HCT116 (cell line): Measurements from ENCODE around the gene PLCD4. TPM values are rescaled to one million over a fixed set of nuclear protein-coding genes. Genes with fewer than 3 reads are reported as not detected.
A peak's percentile ranks its signal among the peaks of the same experiment; 100 is the strongest.

Source experiments
- ATAC-seq: fragments of 200-7000 bp; cut with Tn5 transposase; 2 replicates; pipeline ENCODE4 v1.9.1; 2020; ENCODE audit warnings: mild to moderate bottlenecking, moderate library complexity
- BruUV-seq: library from RNA; stranded (reverse); fragments of 400-500 nt; replicated peaks from 2 replicates; lab custom pipeline; 2021; lab: Mats Ljungman, UMichigan
- CTCF ChIA-PET: fragments of 300-600 bp; sonication (Branson Sonifier 250); formaldehyde crosslinking; loops from one replicate; lab custom pipeline; 2021; ENCODE audit warnings: antibody characterized with exemption; lab: Charles Lee
- POLR2A ChIA-PET: fragments of 300-600, 350-600 bp; sonication (Branson Sonifier 250); formaldehyde crosslinking; loops from one replicate; lab custom pipeline; 2021; ENCODE audit warnings: antibody characterized with exemption; lab: Charles Lee
- RAD21 ChIA-PET, 2 experiments: fragments of 300-600 bp; sonication (Branson Sonifier 250); formaldehyde crosslinking; loops; one replicate each; lab custom pipeline; 2023; ENCODE audit warnings: low total read pairs in 2 of 2; ENCODE audit not compliant: uncharacterized antibody in 2 of 2, unreplicated experiment in 2 of 2, low non-redundant PET in 1 of 2; lab: Charles Lee
- DNase-seq: peaks from one replicate; pipeline ENCODE4 v3.0.0-alpha.2; 2010; ENCODE audit warnings: low read depth, low spot score
- H2AFZ ChIP-seq: fragments of 200-600 bp; shearing (Covaris generic), sonication (generic); 2 replicates; pipeline ENCODE4 v1.6.1; 2017; ENCODE audit warnings: low read depth, mixed run types, mixed read lengths, antibody characterized with exemption, low read length; ENCODE audit not compliant: poor library complexity, severe bottlenecking
- H3K27ac ChIP-seq: 2 replicates; pipeline ENCODE4 v1.5.1; 2012; ENCODE audit warnings: low read depth, low read length
- H3K27me3 ChIP-seq: fragments of 200-600 bp; sonication (generic); 2 replicates; pipeline ENCODE4 v1.6.1; 2016; ENCODE audit warnings: mixed run types, low read length, mixed read lengths; ENCODE audit not compliant: insufficient read depth
- H3K36me3 ChIP-seq, 2 experiments: fragments of 200-500 bp in 1 of 2; fragments of 200-600 bp in 1 of 2; sonication (Bioruptor generic) in 1 of 2; sonication (generic) in 1 of 2; 2 replicates each; pipeline versions ENCODE4 v1.5.1 to v1.6.1; 2014 to 2016; ENCODE audit warnings: low read length in 2 of 2, inconsistent platforms in 1 of 2, mixed read lengths in 1 of 2, mixed run types in 1 of 2; ENCODE audit not compliant: insufficient read depth in 2 of 2, control insufficient read depth in 1 of 2
- H3K4me1 ChIP-seq, 2 experiments: fragments of 200-600 bp in 1 of 2; sonication (generic) in 1 of 2; 2 replicates each; pipeline versions ENCODE4 v1.5.1 to v1.6.1; 2012 to 2017; ENCODE audit warnings: low read length in 2 of 2, inconsistent platforms in 1 of 2, mild to moderate bottlenecking in 1 of 2, mixed read lengths in 1 of 2, mixed run types in 1 of 2, moderate library complexity in 1 of 2; ENCODE audit not compliant: insufficient read depth in 2 of 2, control insufficient read depth in 1 of 2
- H3K4me2 ChIP-seq: fragments of 200-600 bp; sonication (generic); 2 replicates; pipeline ENCODE4 v1.6.1; 2017; ENCODE audit warnings: mixed run types, low read length, mixed read lengths
- H3K4me3 ChIP-seq, 2 experiments: fragments of 200-600 bp in 1 of 2; sonication (generic) in 1 of 2; replicated peaks in 1 of 2; 2 replicates each; pipeline ENCODE4 v1.5.1; 2011 to 2016; ENCODE audit warnings: low read length in 2 of 2, control low read depth in 1 of 2, low read depth in 1 of 2, mild to moderate bottlenecking in 1 of 2, mixed read lengths in 1 of 2, mixed run types in 1 of 2
- H3K79me2 ChIP-seq: fragments of 200-600 bp; sonication (generic); 2 replicates; pipeline ENCODE4 v1.6.1; 2017; ENCODE audit warnings: mild to moderate bottlenecking, mixed run types, low read length, moderate library complexity, mixed read lengths; ENCODE audit not compliant: insufficient read depth
- H3K9ac ChIP-seq: fragments of 200-600 bp; sonication (generic); 2 replicates; pipeline ENCODE4 v1.6.1; 2016; ENCODE audit warnings: low read length, mixed read lengths
- H3K9me2 ChIP-seq: fragments of 200-600 bp; sonication (generic), shearing (Covaris generic); 2 replicates; pipeline ENCODE4 v1.6.1; 2017; ENCODE audit warnings: mixed run types, mild to moderate bottlenecking, moderate library complexity; ENCODE audit not compliant: insufficient read depth
- H3K9me3 ChIP-seq, 2 experiments: fragments of 200-500 bp in 1 of 2; fragments of 200-600 bp in 1 of 2; sonication (Bioruptor generic) in 1 of 2; sonication (generic) in 1 of 2; 2 replicates each; pipeline ENCODE4 v1.6.1; 2014 to 2017; ENCODE audit warnings: low read length in 2 of 2, mixed read lengths in 2 of 2, inconsistent platforms in 1 of 2, low read depth in 1 of 2, mild to moderate bottlenecking in 1 of 2, mixed run types in 1 of 2, moderate library complexity in 1 of 2; ENCODE audit not compliant: control insufficient read depth in 1 of 2, insufficient read depth in 1 of 2
- H4K20me1 ChIP-seq: fragments of 200-600 bp; sonication (generic), shearing (Covaris generic); 2 replicates; pipeline ENCODE4 v1.6.1; 2017; ENCODE audit warnings: mixed run types, mild to moderate bottlenecking, moderate library complexity; ENCODE audit not compliant: insufficient read depth
- CBX3 ChIP-seq: IDR thresholded peaks from 2 replicates; pipeline ENCODE4 v1.6.1; 2012; ENCODE audit warnings: low read depth
- CEBPB ChIP-seq: IDR thresholded peaks from 2 replicates; pipeline ENCODE4 v1.6.1; 2012; ENCODE audit warnings: low read depth
- EGR1 ChIP-seq: IDR thresholded peaks from 2 replicates; pipeline ENCODE4 v1.6.1; 2012; ENCODE audit warnings: low read depth
- JUND ChIP-seq: IDR thresholded peaks from 2 replicates; pipeline ENCODE4 v1.6.1; 2012
- MAX ChIP-seq: IDR thresholded peaks from 2 replicates; pipeline ENCODE4 v1.6.1; 2012
- POLR2A ChIP-seq: IDR thresholded peaks from 2 replicates; pipeline ENCODE4 v1.7.0; 2011; ENCODE audit warnings: borderline replicate concordance; ENCODE audit not compliant: insufficient read depth, insufficient read length; ENCODE audit errors: extremely low read depth
- POLR2AphosphoS5 ChIP-seq: IDR thresholded peaks from 2 replicates; pipeline ENCODE4 v1.6.1; 2011; ENCODE audit warnings: mild to moderate bottlenecking, low read depth, low read length, moderate library complexity
- SIN3A ChIP-seq: IDR thresholded peaks from 2 replicates; pipeline ENCODE4 v1.6.1; 2012; ENCODE audit warnings: low read depth
- SP1 ChIP-seq: IDR thresholded peaks from 2 replicates; pipeline ENCODE4 v1.6.1; 2012; ENCODE audit warnings: low read depth
- SRF ChIP-seq: IDR thresholded peaks from 2 replicates; pipeline ENCODE4 v1.6.1; 2012; ENCODE audit warnings: low read depth
- TCF7L2 ChIP-seq: IDR thresholded peaks from 2 replicates; pipeline ENCODE4 v1.7.0; 2011; ENCODE audit warnings: borderline replicate concordance, inconsistent platforms; ENCODE audit not compliant: insufficient read depth, insufficient read length; ENCODE audit errors: extremely low read depth
- YY1 ChIP-seq: IDR thresholded peaks from 2 replicates; pipeline ENCODE4 v1.6.1; 2011; ENCODE audit warnings: low read length, low read depth, moderate library complexity, mild to moderate bottlenecking; ENCODE audit not compliant: insufficient replicate concordance; ENCODE audit errors: extremely low read depth
- ZFX ChIP-seq: fragments of 450-650 bp; IDR thresholded peaks from 2 replicates; pipeline ENCODE4 v1.6.1; 2017
- ZNF274 ChIP-seq: fragments of 200-500 bp; sonication (Bioruptor generic); IDR thresholded peaks from 2 replicates; pipeline ENCODE4 v1.6.1; 2014; ENCODE audit warnings: mild to moderate bottlenecking, low read depth, low read length, inconsistent platforms
- intact Hi-C: fragments of 100-400 bp; cut with micrococcal nuclease; formaldehyde crosslinking; loops from 2 replicates; pipeline ENCODE4 v1.10.0; 2022
- total RNA-seq: library from RNA; stranded (reverse); gene quantifications from one replicate; pipeline ENCODE4 v1.2.1, GENCODE V29; 2021; ENCODE audit not compliant: unreplicated experiment

Gene PLCD4
- total RNA-seq, 1 experiment from 2014 or later: 0.64 TPM

GRCh38 chr2:218659258-218659987 lies 51.7 kb downstream of the PLCD4 start, which contains the start of the genes BCS1L and ZNF142:
Gene BCS1L, plus strand, starts transcription at chr2:218659683. Its CDS starts 1,305 bp downstream, at chr2:218660988.
Gene ZNF142, minus strand, starts transcription at chr2:218659623. Its CDS starts 3,194 bp downstream, at chr2:218656429.
- no TSS peak for BruUV-seq
- Histone ChIP-seq H3K27ac (peak within 1 kb of the TSS; percentile 70), H3K9ac (peak within 1 kb of the TSS; percentile 87), H3K4me3 (peak within 1 kb of the TSS; percentile 88 to 96), H3K27me3 (no peaks in the 10 kb centered on the region), H3K4me1 (peaks cover 0 to 19% of the 10 kb centered on the region in 2 experiments; a peak in 2 of 4 replicates), H3K36me3 (peaks cover 26 to 56% of the 10 kb centered on the region in 2 experiments), H3K4me2 (peak within 1 kb of the TSS; percentile 96), H4K20me1 (no peaks in the 10 kb centered on the region; the same call in 1 of the 2 replicates), H3K79me2 (peaks cover 58% of the 10 kb centered on the region), H3K9me2 (no peaks in the 10 kb centered on the region)
- DNase-seq (peak; percentile 81), ATAC-seq (peak; percentile 89)
- ChIA-PET CTCF (interaction anchor here (0.8 to 3.1 kb wide), 10 partner anchors 10 to 301 kb away, joined by 3 to 71 read pairs (median 6); partner anchors contain the start of genes RNF25, STK36 and TTLL4), RAD21 (interaction anchor here (0.6 to 2.6 kb wide), 6 partner anchors 12 to 188 kb away, joined by 3 to 9 read pairs (median 6); partner anchors contain the start of genes RNF25 (in 1 of the 2), STK36 (in 1 of the 2) and TTLL4 (in 1 of the 2))
- intact Hi-C loops: loop anchor here (1.0 kb wide), 2 partner anchors 28 to 188 kb away; no protein-coding TSS in a partner anchor
- TF ChIP-seq CEBPB (no peak), SRF (no peak; the same call in 1 of the 2 replicates), SIN3A (peak; percentile 96), JUND (no peak), YY1 (peak; percentile 44), ZFX (peak; percentile 42; the same call in 1 of the 2 replicates), CBX3 (peak; percentile 71; the same call in 1 of the 2 replicates), SP1 (peak; percentile 74), ZNF274 (no peak), TCF7L2 (peak; percentile 96), MAX (peak; percentile 99), POLR2A (peak; percentile 57), POLR2AphosphoS5 (peak; percentile 82), EGR1 (peak; percentile 80)
- TF ChIP-seq, all 23 proteins: peak for 10
- POLR2A ChIA-PET: interaction anchor here (0.6 to 2.9 kb wide), 5 partner anchors 9 to 188 kb away, joined by 3 to 20 read pairs (median 4); partner anchors contain the start of genes RNF25 and STK36
- H2AFZ ChIP-seq: peak within 1 kb of the TSS; percentile 42
- no peaks in the 10 kb centered on the region for H3K9me3 ChIP-seq
